GM21737 (cell line): Measurements from ENCODE around the gene TAF1B.

Experiments used
- ATAC-seq: cut with Tn5 transposase; IDR thresholded peaks from one replicate; pipeline ENCODE4 v1.9.1; 2021; ENCODE audit warnings: mild to moderate bottlenecking, moderate library complexity; ENCODE audit not compliant: unreplicated experiment

TAF1B gene

DNA sequence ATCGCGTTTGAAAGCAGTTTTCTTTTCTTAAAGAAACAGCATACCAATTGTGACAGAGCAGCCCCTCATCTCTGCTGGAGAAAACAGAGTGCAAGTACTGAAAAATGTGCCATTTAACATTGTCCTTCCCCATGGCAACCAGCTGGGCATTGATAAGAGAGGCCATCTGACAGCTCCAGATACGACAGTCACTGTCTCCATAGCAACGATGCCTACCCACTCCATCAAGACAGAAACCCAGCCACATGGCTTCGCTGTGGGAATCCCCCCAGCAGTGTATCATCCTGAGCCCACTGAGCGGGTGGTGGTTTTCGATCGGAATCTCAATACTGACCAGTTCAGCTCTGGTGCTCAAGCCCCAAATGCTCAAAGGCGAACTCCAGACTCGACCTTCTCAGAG, 117.7 kb downstream of the TAF1B start:
- ATAC-seq: no peak

DNA sequence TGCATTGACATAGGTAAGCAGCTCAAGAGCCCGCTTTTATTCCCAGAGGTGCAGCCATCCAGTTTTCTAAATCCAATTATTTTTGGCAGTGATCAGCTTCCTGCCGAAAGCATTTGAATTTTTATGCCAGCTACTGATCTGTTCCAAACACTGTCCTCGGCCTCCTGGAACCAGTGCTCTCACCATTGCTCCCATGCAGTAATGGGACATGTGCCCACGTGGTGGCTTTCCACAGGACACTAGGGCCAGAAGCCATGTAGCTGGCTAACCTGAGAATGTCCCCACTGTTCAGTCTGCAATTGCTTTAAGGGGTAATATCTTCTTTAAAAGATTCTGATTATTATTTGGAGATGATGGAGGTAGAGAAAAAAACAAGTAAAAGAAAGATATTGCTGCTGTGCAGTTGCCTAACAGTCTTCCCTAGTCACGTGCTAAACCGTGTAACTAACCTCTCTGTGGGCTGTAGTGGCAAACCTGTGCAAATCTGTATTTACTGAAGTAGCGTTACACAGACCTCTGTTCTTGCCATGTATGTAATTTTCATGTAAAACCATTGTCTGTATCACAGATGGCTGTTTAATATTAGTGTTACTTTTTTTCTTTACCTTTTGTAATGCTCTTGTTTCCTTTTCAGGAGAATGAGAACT, 121.2 kb downstream of the TAF1B start:
- no peak for ATAC-seq

DNA sequence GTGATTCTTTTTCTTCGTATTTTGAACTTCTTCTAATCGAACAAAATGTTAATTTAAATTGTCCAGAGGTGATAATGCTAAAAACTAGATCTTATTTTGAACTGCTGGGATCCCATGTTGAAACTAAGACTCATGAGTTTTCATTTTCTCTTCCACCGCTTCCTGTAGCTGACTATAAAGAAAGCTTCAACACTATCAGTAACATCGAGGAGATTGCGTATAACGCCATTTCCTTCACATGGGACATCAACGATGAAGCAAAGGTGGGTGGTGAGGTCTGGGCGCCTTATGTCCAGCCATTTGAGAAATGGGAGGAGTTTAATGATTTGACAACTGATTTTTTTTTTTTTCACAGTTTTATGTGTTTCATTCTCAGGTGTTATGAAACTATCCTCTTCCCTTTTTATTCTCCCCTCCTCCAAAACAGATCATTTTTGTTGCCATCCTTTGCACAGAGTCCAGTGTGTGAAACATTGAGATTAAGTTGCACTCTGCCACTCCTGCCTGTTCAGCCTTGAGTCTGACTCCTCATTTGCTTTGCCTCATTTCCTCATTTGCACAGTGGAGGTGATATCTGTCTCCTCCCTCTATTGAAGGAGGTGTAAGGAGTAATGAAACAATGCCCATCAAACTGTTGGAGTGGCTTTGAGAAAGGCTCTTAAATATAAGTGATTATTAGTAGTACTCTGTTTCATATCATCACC, 122.0 kb downstream of the TAF1B start:
- no peak for ATAC-seq

DNA sequence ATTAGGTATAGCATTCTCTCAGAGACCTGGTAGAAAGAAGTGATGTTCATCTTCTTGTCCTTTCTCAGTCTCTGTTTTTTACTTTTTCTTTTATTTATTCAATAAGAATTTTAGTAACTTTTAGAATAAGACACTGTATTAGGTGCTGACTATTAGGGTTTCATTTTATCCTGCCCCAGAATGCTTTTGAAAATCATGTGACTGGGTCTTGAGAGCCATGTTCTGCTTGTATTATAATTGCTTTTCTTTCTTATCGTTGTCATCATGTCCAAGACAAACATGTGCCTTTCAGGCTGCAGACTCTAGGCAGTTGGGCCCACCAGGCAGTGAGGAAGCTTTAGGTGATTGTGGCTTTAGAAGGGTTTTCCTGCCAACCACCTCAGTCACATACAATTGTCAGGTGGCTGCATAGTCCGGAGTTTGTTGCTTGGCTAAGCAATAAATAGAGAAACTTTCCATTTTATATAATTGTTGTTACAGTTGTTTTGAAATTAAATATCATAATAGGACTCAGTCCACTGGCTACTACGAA, 123.3 kb downstream of the TAF1B start:
- no peak for ATAC-seq

DNA sequence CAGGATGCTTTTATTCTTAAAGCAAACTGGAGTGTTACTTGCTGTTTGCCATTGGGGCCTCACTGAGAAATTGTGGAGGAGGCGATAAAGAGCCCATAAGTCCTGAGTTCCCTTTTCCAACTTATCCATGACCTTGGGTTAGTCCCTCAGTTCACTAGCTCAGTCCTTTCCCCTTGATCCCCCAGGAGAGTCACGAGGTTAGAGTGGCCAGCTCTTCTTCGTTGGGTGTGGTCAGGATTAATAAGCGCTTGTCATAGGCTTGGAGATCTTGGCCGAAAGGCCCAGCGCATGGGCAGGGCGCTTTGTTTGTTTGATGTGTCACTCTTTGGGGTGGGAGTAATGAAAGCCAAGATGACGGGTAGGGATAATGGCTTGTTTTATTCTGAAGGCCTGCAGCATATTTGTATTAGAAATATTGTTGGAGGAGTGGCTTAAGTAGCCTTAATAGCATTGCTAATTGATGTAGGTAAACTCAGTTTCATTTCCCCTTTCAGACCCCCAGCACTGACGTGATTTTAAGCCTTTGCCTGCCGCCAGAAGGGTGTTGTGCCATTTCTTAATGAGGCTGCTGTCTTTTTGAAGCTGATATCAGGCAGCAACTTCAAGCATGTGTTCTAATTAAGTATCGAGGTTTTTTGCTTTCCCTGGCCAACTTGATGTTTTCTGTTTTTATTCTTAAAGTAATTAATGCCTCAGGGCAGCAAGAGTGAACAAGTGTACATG, 123.9 kb downstream of the TAF1B start:
- no peak for ATAC-seq

DNA sequence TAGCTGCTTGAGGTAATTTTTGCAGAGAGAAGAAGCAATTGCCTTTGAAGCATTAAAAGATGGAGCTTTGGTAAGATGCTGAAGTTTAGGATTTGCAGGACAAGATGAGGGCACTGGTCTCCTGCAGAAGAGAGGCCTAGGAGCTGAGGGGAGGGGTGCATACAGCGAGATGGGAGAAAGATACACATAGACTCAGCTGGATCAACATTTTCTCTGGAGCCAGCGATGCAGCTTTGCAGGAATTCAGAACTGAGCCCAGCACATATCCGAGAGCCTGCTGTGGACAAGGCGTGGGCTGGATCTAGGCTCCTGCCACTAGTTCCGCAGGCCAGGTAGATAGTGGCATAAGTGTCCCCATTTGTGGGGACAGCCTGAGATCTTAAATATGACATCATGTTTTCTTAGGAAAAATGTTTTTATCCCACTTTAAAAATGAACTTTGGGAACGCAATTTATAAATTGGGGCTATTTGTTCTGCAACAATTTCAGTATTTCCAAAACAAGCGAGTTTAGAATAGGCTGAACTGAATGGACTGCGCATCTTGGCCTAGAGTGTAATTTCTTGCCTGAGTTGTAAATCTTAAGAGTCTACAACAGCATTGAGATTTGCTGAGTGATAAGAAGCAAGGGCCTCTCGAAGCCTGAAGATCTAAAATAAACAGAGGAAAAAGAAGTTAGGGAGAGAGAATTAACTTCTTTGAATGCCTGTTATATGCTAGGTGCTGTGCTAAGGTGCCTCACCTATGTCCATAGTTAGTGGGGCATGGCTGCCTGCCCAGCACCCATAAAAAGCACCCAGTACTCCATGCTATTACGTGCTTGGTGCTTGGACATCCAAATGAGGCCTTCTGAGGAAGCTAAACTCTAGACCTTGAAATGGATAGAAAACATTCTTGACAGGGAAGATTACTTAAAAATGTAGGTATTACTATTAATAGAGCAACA, 125.6 kb downstream of the TAF1B start:
- ATAC-seq: no peak

DNA sequence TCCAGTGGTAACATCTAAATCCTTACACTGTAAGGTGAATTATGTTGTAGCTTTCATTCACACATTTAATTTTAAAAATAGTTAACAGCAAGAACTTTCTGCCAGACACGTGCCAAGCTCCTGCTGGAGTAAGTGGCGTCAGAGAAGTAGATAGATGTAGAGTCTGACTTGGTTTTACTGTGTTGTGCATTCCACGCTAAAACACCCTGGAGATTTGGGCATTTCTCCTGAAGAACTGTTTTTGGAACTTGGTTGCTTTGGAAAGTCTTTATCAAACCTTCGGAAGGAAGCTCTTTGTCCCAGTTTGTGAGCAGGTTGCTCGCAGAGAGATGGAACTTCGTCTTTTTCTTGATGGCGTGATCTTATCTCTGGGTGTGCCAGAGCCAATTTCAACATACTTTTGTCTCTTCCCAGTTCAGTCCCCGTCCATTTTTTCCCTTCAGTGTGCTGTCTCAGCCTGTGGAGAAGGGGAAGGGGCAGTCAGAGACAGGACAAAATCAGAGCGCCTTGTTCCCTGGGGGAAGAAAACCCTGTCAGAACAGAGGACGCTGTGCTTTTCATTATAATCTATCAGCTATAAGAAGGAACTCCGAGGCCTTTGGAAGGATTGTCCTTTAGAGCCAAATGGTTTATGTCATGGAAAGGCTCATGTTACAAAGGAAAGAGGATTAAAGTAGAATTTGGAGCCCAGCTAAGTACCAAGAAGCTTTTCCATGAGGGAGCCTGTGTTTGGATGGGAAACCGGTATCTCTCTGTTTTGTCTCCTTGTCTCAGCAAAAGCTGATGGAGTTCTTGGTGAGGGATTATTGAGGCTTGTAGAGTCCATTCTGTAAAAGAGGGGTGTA, 127.1 kb downstream of the TAF1B start:
- no peak for ATAC-seq

DNA sequence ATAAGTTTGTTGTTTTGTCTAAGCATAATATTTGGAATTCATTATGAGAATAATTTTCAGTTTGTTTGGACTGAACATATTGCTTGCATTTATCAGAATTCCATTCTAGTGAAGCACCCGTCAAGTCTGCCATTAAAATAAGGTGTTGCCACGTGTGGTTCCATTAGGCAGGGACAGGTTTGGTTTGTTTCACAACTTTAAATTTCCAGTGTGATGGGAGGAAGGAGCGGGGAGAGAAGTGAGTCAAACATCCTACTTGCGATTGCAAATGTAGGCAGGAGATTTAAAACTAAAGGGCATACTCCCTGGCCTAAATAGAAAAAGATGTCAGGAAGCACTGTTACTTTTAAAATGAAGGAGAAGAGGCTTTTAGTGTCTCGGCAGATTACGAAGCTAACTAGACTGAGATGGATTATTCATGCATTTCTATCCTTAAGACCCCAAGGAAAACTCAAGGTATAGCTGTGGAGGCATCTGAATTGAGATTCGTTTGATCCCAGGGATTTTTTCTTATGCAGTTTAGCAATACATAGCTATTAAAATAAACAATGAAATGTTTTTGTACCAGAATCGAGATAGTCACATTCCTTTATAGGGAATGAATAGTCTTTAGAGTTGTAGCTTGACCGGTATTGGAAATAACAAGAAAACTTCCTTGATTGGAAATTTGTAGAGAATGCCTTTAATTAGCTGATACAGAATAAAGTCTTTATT, 128.0 kb downstream of the TAF1B start:
- ATAC-seq: no peak

DNA sequence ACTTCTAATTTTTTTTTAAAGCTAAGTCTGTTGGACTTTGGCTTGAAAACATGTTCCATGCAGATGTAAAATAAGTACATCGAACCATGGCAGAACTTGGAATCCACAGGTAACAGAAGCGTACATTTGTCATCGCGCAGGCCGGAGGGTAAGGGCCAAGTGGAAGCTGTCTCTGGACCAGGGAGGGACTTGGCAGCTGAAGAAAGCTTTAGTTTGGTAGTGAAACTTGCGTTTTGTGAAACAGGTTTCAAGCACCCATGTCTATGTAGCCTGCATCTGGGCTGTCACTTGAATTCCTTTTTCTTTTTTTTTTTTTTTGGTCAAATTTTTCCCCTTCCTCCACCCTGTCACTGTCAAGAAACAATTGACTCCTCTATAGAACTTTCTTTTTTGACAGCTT, 128.6 kb downstream of the TAF1B start:
- ATAC-seq: no peak

DNA sequence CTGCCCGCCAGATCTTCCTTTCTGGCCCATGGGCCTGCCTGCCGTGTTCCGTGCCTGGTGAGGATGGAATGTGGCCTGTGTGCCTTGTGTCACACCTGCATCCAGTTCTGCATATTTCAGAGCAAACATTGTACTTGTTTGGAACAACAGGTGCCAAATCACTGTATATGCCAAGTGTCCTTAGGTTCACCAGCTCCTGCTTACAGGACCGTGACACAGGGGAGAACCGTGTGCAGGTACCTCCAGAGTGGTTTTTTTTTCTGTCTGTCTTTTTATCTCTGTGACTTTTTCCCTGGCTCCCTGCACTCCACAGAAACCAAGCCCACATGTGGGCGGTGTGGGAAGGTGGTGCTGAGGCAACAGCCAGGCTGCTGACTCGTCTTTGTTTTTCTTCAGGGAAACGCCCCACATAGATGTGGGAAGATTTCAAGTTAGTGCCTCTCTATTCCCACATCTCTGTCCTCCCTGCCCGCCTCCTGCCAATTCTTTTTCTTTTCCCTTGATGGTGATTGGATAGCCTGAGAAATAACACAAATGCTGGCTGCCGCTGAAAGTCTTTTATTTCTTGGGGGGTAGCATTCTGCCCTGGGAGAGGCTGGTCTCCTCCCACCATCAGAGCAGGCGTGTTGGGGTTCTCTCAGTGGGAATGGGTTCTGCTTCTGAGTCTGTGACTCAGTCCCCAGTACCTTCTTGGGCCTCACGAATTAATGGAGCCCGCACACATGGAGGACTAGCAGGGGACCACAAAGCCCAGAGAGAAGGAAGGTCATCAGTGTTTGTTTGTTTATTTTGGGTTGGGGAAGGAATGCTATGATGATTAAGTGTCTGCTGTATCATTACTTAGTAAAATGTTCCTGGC, 129.6 kb downstream of the TAF1B start:
- no peak for ATAC-seq

DNA sequence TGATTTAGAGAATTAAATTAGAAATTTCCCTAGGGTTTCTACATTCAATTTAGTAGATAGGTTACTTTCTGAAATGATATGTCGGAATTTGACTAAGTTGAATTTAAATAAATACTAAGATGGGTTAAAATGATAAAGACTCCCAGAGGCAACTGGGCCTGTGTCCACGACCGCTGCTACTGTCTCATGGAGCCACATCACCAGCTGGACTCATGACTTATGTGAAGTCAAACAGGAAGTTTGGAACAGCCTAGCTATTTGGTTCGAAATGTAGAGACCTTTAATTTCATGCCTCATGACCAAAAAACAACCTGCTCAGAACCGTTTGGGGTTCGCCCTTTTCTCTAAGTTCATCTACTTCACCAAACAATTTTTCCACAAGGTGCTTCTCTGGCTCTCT, 130.4 kb downstream of the TAF1B start:
- no peak for ATAC-seq

DNA sequence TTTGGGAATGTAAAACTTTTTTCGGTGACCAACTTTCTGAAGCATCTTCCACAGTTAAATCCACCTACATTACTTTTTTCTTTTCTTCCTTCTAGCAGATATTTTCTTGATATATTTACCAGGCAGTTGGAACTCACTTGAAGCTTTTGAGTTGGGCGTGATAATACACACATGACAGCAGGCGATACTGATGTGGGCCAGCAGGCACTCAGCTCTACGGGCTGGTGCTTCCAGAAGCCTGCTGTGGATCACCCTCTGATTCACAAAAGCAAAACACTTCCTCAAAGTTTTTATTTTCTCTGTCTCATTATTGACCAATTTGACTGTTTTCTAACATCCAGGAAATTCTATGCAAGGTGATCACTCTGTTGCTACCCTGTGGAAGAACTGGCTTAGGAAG, 131.1 kb downstream of the TAF1B start:
- no peak for ATAC-seq

DNA sequence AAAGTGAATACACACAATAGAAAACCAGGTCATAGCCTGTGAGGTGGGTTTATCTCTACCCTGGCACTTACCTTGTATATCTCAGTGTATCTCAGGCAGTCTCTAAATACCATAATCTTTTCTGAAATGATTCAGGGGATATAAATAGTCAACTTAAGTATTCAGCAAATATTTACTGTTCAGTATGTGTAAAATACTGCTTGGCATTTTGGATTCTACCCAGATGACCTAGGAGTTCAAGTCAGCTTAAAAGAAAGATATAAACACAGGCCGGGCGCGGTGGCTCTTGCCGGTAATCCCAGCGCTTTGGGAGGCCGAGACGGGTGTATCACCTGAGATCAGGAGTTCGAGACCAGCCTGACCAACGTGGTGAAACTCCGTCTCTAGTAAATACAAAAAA, 132.1 kb downstream of the TAF1B start:
- no peak for ATAC-seq

DNA sequence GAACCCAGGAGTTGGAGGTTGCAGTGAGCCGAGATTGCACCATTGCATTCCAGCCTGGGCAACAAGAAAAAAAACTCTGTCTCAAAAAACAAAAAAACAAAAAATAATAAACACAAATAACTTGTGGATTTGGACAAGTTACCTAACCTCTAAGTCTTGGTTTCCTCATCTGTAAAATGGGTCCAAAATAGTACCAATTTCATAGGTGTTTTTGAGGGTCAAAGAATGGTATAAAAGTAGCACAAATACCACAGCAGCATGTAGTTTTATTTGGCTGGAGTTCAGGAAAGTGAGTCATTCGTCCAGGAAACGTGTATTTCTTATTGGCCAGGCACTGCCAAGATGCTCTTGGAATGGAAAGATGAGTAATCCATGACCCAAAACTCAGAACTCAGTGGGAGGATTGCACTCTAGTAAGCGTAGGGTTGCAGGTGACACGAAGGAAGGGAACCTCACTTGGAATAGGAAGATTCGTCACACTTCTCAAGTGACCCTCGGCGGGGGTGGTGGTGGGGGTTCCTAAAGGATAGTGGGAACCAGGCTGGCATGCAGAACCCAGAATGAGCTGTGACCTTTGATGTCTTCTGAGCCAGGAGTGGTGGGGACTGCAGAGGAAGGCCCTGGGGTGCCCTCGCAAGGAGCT, 132.7 kb downstream of the TAF1B start:
- ATAC-seq: no peak

DNA sequence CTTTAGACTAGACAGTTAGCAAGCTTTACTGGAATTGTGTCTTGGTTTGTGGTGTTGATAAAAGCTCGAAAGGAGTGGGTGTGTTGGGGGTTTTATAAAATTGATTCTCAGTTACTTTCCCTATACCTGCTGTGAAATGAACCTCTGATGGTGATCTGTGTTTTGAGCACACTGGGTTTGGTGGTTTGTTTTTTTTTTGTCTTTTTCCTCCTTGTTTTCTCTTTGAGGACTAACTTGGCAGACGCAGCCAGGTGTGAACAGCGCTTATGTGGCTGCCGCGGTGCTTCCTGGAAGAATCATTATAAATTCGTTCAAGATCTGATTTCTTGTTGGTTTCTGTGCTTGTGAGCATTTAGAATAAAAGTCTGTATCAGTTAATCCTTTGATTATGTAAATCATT, 136.7 kb downstream of the TAF1B start:
- no peak for ATAC-seq

DNA sequence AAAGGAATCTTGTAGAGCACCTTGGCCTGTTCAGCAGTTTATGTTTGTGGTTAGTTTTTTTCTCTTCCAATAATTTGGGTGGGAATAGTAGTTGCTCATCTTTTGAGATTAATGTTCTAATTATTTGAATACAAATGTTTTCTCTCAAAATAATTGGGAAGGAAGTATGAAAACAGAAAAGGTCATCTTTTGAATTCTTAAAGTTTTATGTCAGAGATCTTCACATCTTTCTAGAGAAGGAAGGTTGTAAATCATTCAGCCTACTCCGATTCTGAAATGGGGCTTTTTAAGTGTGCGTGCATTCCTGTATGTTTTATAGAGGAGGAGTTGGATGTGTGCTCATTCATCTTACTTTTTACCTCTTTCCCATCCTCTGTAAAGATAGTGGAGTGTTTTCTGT, 137.2 kb downstream of the TAF1B start:
- ATAC-seq: no peak

DNA sequence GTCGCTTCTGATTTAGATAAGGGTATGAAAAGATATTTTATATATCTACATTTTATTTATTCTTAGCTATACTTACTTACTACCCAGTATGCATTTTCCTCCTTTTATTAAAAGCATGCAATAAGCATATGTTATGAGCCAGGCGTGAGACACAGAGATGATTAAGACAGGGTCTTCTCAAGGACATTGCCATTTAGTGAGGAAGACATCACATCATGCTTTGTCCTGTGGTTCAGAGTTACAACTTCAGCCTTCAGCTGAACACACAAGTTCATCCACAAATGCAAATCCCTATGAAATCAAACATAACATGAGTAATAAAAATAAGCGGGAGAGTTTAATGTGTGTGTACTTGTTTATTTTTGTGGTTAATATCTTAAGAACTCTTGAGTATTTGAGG, 138.4 kb downstream of the TAF1B start:
- no peak for ATAC-seq

DNA sequence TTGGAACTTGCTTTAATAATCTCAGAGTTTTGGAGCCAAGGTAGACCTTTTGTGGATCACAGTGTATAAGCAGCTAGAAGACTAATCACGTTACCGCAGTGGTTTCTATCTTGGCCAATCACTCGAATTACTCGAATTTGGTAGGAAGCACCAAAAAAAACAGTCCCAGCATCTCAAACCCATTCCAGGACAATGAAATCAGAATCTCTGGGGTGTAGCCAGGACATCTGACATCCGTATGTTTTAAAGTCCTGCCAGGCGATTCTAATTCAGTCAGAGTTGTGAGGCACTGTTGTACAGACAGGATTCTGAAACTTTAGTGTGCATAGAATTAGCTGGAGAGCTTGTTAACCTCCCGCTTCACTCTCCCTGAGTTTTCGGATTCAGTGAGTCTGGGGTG, 139.0 kb downstream of the TAF1B start:
- ATAC-seq: no peak
